B cell (primary cell): ENCODE results near the gene OR4K2. TPM values are rescaled to one million over a fixed set of nuclear protein-coding genes. Genes with fewer than 3 reads are reported as not detected.
"Not testable (repeated sequence)": the region's sequence is repeated elsewhere in the genome, so short reads cannot be mapped to it uniquely, and the experiment has no call there.

Source experiments
- ATAC-seq: fragments of 200-7000 bp; cut with Tn5 transposase; one replicate; pipeline ENCODE4 v1.10.0; 2021; ENCODE audit warnings: low read depth, mild to moderate bottlenecking, moderate number of reproducible peaks, moderate library complexity
- CTCF ChIA-PET: fragments of 350-600 bp; sonication (Branson Sonifier 250); formaldehyde crosslinking; loops from one replicate; lab custom pipeline; 2021; ENCODE audit warnings: antibody characterized with exemption, inconsistent platforms; lab: Charles Lee
- POLR2A ChIA-PET: fragments of 350-600 bp; sonication (Branson Sonifier 250); formaldehyde crosslinking; loops from one replicate; lab custom pipeline; 2021; ENCODE audit warnings: antibody characterized with exemption; lab: Charles Lee
- DNase-seq: peaks from one replicate; pipeline ENCODE4 v3.0.0; 2013
- H2AFZ ChIP-seq: 2 replicates; pipeline ENCODE4 v1.6.1; 2012; ENCODE audit warnings: mild to moderate bottlenecking, low read depth, low read length; ENCODE audit not compliant: insufficient read depth, poor library complexity, severe bottlenecking
- H3K27ac ChIP-seq, 2 donors: 1 replicate in 1 of 2; 2 replicates in 1 of 2; pipeline ENCODE4 v1.5.1; 2012 to 2013; ENCODE audit warnings: low read length in 2 of 2, mild to moderate bottlenecking in 2 of 2, moderate library complexity in 1 of 2
- H3K27me3 ChIP-seq, 4 experiments: fragments of 200-600 bp in 1 of 4; sonication (generic) in 1 of 4; replicated peaks in 1 of 4; 1 replicate in 2 of 4; 2 replicates in 2 of 4; pipeline versions ENCODE4 v1.6.1 to v1.7.0; 2013 to 2016; ENCODE audit warnings: low read length in 3 of 4, mild to moderate bottlenecking in 2 of 4, mixed read lengths in 1 of 4, moderate library complexity in 1 of 4; ENCODE audit not compliant: insufficient read depth in 4 of 4, control insufficient read depth in 3 of 4; ENCODE audit errors: control extremely low read depth in 1 of 4
- H3K36me3 ChIP-seq, 2 experiments: replicated peaks in 1 of 2; 1 replicate in 1 of 2; 2 replicates in 1 of 2; pipeline versions ENCODE4 v1.6.1 to v1.7.1; 2013; ENCODE audit warnings: low read length in 1 of 2; ENCODE audit not compliant: insufficient read depth in 2 of 2, control insufficient read depth in 1 of 2; ENCODE audit errors: control extremely low read depth in 1 of 2, extremely low read depth in 1 of 2
- H3K4me1 ChIP-seq, 2 donors: fragments of 200-600 bp in 1 of 2; sonication (generic) in 1 of 2; 1 replicate in 1 of 2; 2 replicates in 1 of 2; pipeline versions ENCODE4 v1.5.1 to v1.6.1; 2013 to 2017; ENCODE audit warnings: low read length in 2 of 2; ENCODE audit not compliant: control insufficient read depth in 2 of 2, insufficient read depth in 2 of 2
- H3K4me2 ChIP-seq: replicated peaks from 2 replicates; pipeline ENCODE3; 2012; ENCODE audit warnings: mild to moderate bottlenecking, low read depth, low read length; ENCODE audit not compliant: poor library complexity, severe bottlenecking
- H3K4me3 ChIP-seq, 5 experiments: fragments of 200-600 bp in 1 of 5; sonication (generic) in 1 of 5; 1 replicate in 3 of 5; 2 replicates in 2 of 5; pipeline versions ENCODE4 v1.5.1 to v1.7.0; 2011 to 2016; ENCODE audit warnings: low read length in 4 of 5, mild to moderate bottlenecking in 4 of 5, low read depth in 2 of 5, control low read depth in 1 of 5, moderate library complexity in 1 of 5; ENCODE audit not compliant: insufficient read depth in 1 of 5; ENCODE audit errors: control extremely low read depth in 1 of 5, extremely low read depth in 1 of 5
- H3K79me2 ChIP-seq: fragments of 200-600 bp; sonication (generic); one replicate; pipeline ENCODE4 v1.6.0; 2016; ENCODE audit warnings: low read length; ENCODE audit not compliant: control insufficient read depth, insufficient read depth
- H3K9ac ChIP-seq: fragments of 200-600 bp; sonication (generic); 2 replicates; pipeline ENCODE4 v1.6.1; 2017; ENCODE audit warnings: mild to moderate bottlenecking, low read length, moderate library complexity
- H3K9me3 ChIP-seq, 3 donors: one replicate each; pipeline versions ENCODE4 v1.6.1 to v1.7.1; 2013; ENCODE audit warnings: low read length in 2 of 3; ENCODE audit not compliant: control insufficient read depth in 2 of 3, insufficient read depth in 1 of 3; ENCODE audit errors: control extremely low read depth in 1 of 3
- H4K20me1 ChIP-seq: 2 replicates; pipeline ENCODE4 v1.6.0; 2012; ENCODE audit warnings: mild to moderate bottlenecking, low read length; ENCODE audit not compliant: insufficient read depth, control insufficient read depth, poor library complexity, severe bottlenecking
- H3K27ac Mint-ChIP-seq: one replicate; pipeline ENCODE4 v1.8.0; 2021; ENCODE audit warnings: mixed read lengths
- H3K27me3 Mint-ChIP-seq: one replicate; pipeline ENCODE4 v1.8.0; 2021; ENCODE audit warnings: mixed read lengths
- H3K4me1 Mint-ChIP-seq: one replicate; pipeline ENCODE4 v1.8.0; 2021; ENCODE audit warnings: mixed read lengths
- H3K4me3 Mint-ChIP-seq: one replicate; pipeline ENCODE4 v1.8.0; 2021; ENCODE audit warnings: mixed read lengths
- H3K9me3 Mint-ChIP-seq: one replicate; pipeline ENCODE4 v1.8.0; 2022; ENCODE audit warnings: mixed read lengths; ENCODE audit not compliant: insufficient read depth
- EZH2 ChIP-seq: IDR thresholded peaks from 2 replicates; pipeline ENCODE4 v1.6.1; 2012; ENCODE audit warnings: borderline replicate concordance, low read depth, mild to moderate bottlenecking, moderate library complexity, low read length; ENCODE audit not compliant: insufficient read depth, poor library complexity, severe bottlenecking
- WGBS: methylation state at CpG from one replicate; pipeline ENCODE4 v1.1.5; 2013; ENCODE audit warnings: missing lambda C conversion rate; ENCODE audit not compliant: insufficient coverage; 5-methylcytosine and 5-hydroxymethylcytosine counted together
- intact Hi-C: fragments of 100-400 bp; cut with micrococcal nuclease; formaldehyde crosslinking; loops from one replicate; pipeline ENCODE4 v1.10.0; 2022
- polyA plus RNA-seq: library from polyadenylated mRNA; depleted of rRNA; stranded (reverse); fragments of >200 nt; gene quantifications from 2 replicates; pipeline ENCODE4 v1.2.3, GENCODE V29; 2012
- total RNA-seq, 2 donors: library from RNA; stranded (reverse); fragments of 120-200 nt in 1 of 2; gene quantifications; 1 replicate in 1 of 2; 2 replicates in 1 of 2; pipeline versions ENCODE4 v1.2.3 to v1.2.4, GENCODE V29; 2013 to 2022
- TF ChIP-seq, protein P1 (sequence below): fragments of 200-600 bp; IDR thresholded peaks from one replicate; pipeline ENCODE4 v1.8.0; 2022; ENCODE audit warnings: antibody characterized with exemption, mild to moderate bottlenecking

Gene OR4K2
- total and polyA plus RNA-seq, 2 donors (not counting 1 experiment from before 2014, with no cell fraction given), result not detected

DNA sequence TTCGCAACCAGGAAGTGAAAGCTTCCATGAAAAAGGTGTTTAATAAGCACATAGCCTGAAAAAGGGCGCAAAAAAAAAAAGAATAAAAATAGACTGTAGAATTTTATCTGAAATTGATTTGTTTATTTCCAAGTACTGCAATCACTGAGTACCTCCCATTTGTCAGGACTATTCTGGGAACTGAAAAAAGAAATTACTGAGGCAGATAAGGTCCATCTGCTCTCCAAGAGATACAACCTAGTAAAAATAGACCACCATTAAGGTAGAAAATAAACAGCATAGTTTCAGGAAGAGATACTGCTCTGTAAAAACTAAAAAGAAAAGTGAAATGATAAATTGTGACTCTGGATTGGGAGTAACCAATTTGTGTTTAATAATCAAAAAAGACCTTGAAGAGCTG lies 46.6 kb upstream of the OR4K2 start:
- CTCF ChIA-PET, result no interaction called here
- H3K4me1 Mint-ChIP-seq, result no peaks in the 10 kb centered on the region

DNA sequence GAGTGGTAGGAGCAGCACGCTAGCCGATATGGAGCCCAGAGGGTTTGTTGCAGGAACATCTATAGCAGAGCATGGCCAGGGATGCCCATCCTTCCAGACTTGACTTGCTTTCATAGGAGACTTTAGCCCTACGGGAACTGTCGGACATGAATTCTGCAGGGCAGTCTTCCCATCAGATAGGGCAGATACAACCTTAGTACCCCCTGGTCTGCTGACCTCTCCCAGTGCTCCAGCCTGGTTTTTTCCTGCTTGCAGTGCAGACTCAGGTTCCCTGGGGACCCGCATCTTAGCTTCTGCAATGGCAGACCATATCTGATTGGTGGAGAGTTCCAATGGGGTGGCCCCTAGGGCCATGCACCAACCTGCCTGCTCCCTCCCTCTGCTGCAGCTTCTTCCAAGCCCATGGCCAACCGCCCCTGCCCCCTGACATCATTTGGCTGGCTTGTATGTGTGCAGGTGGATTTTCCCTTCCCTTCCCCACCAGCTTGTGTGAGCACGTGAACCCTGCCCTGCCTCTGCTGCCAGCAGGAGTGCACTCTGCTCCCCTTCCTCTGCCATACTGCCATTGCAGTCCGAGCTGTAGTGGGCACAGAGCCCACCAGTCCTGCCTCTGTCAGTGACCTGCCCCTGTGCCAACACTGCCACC lies 40.6 kb upstream of the OR4K2 start:
- ATAC-seq, H3K4me2 ChIP-seq, H3K79me2 ChIP-seq, H3K27me3 ChIP-seq, H4K20me1 ChIP-seq, POLR2A ChIA-PET, H3K4me1 ChIP-seq, H2AFZ ChIP-seq, H3K9me3 Mint-ChIP-seq, H3K4me3 Mint-ChIP-seq, H3K4me1 Mint-ChIP-seq, DNase-seq, CTCF ChIA-PET, H3K9ac ChIP-seq, H3K27ac Mint-ChIP-seq, H3K36me3 ChIP-seq, H3K4me3 ChIP-seq, H3K27me3 Mint-ChIP-seq, H3K27ac ChIP-seq, intact Hi-C loops: not testable (repeated sequence)
- peaks cover 0 to 15% (median 2%) of the 10 kb centered on the region in 3 donors for H3K9me3 ChIP-seq
- WGBS, result 85% methylated on average over 6 of the region's 8 CpGs

More for the DNA sequence above, 46.6 kb upstream of the OR4K2 start:
- Histone ChIP-seq H3K27me3 (peaks cover 0 to 2% (median 0%) of the 10 kb centered on the region in 4 experiments), H2AFZ (no peak overlapping the region), H3K4me1 (no peaks in the 10 kb centered on the region), H3K9ac (no peak overlapping the region), H3K4me3 (no peak overlapping the region), H3K9me3 (no peaks in the 10 kb centered on the region), H3K4me2 (no peak overlapping the region), H3K36me3 (no peaks in the 10 kb centered on the region), H4K20me1 (no peaks in the 10 kb centered on the region), H3K79me2 (no peaks in the 10 kb centered on the region), H3K27ac (no peak overlapping the region)
- no peak overlapping the region for H3K4me3 Mint-ChIP-seq
- DNase-seq (no peak), ATAC-seq (no peak)
- POLR2A ChIA-PET, result no interaction called here
- no CpG with 5 or more reads among the region's 2 CpGs for WGBS
- H3K27ac Mint-ChIP-seq, result no peak overlapping the region
- no peaks in the 10 kb centered on the region for H3K27me3 Mint-ChIP-seq
- intact Hi-C loops, result no loop called here
- TF ChIP-seq, protein P1, sequence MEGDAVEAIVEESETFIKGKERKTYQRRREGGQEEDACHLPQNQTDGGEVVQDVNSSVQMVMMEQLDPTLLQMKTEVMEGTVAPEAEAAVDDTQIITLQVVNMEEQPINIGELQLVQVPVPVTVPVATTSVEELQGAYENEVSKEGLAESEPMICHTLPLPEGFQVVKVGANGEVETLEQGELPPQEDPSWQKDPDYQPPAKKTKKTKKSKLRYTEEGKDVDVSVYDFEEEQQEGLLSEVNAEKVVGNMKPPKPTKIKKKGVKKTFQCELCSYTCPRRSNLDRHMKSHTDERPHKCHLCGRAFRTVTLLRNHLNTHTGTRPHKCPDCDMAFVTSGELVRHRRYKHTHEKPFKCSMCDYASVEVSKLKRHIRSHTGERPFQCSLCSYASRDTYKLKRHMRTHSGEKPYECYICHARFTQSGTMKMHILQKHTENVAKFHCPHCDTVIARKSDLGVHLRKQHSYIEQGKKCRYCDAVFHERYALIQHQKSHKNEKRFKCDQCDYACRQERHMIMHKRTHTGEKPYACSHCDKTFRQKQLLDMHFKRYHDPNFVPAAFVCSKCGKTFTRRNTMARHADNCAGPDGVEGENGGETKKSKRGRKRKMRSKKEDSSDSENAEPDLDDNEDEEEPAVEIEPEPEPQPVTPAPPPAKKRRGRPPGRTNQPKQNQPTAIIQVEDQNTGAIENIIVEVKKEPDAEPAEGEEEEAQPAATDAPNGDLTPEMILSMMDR, result no peak
- no peak for TF ChIP-seq EZH2
- peaks cover 4% of the 10 kb centered on the region for H3K9me3 Mint-ChIP-seq
